Left ventricle myocardium superior (tissue), 1 donor: Measurements from ENCODE around the gene PPP1R12C. TPM values are rescaled to one million over a fixed set of nuclear protein-coding genes. Genes with fewer than 3 reads are reported as not detected.
A peak's percentile ranks its signal among the peaks of the same experiment; 100 is the strongest.

Source experiments
- ATAC-seq: fragments of 200-7000 bp; cut with Tn5 transposase; one replicate; pipeline ENCODE4 v1.9.1; 2020; ENCODE audit warnings: mild to moderate bottlenecking, moderate library complexity
- DNase-seq: peaks from one replicate; pipeline ENCODE4 v3.0.0-alpha.2; 2020
- intact Hi-C: fragments of 100-400 bp; cut with micrococcal nuclease; formaldehyde crosslinking; loops from one replicate; pipeline ENCODE4 v1.11.0; 2022
- total RNA-seq: library from RNA; stranded (reverse); fragmentation: NEBNext Ultra II Directional; extraction: Animal tissue kit (Norgen Biotek cat#: 25700); gene quantifications from one replicate; pipeline ENCODE4 v1.2.1, GENCODE V29; 2021
- donor health status: DM: no; HTN: yes; CAD: no; lungs with severe emphysema.

Gene PPP1R12C
- total RNA-seq, 1 donor from 2014 or later, result 141 TPM

- peak; percentile 56 for ATAC-seq
- peak; percentile 60 for DNase-seq
- intact Hi-C loops, result no loop called here
These were observed 31.9 kb upstream of the PPP1R12C start, which contains the start of gene TNNT1 for GRCh38 chr19:55149078-55150003. TSS of gene TNNT1 (minus strand) at chr19:55149206. CDS start at chr19:55147157, 2,049 bp downstream.

GRCh38 chr19:55147545-55148251, 30.3 kb upstream of the PPP1R12C start:
- DNase-seq (no peak), ATAC-seq (peak; percentile 0)
- intact Hi-C loops, result no loop called here

- ATAC-seq (peak; percentile 6), DNase-seq (no peak)
- intact Hi-C loops, result no loop called here
These were observed 29.4 kb upstream of the PPP1R12C start for GRCh38 chr19:55146705-55147273.

- no peak for DNase-seq
- intact Hi-C loops, result no loop called here
These were observed 28.8 kb upstream of the PPP1R12C start for GRCh38 chr19:55146078-55146704.

GRCh38 chr19:55145232-55145631, 27.8 kb upstream of the PPP1R12C start:
- no peak for ATAC-seq
- DNase-seq, result no peak
- intact Hi-C loops, result no loop called here

More at GRCh38 chr19:55146078-55146704, 28.8 kb upstream of the PPP1R12C start:
- ATAC-seq, result no peak

- ATAC-seq (peak; percentile 5), DNase-seq (no peak)
- intact Hi-C loops, result no loop called here
These were observed 24.3 kb upstream of the PPP1R12C start for GRCh38 chr19:55141696-55142095.

- no peak for DNase-seq
- intact Hi-C loops, result no loop called here
- no peak for ATAC-seq
These were observed 20.5 kb upstream of the PPP1R12C start for GRCh38 chr19:55137915-55138314.

GRCh38 chr19:55136399-55137102, 19.1 kb upstream of the PPP1R12C start:
- ATAC-seq (no peak), DNase-seq (no peak)
- intact Hi-C loops, result no loop called here

GRCh38 chr19:55134736-55135135, 17.3 kb upstream of the PPP1R12C start:
- intact Hi-C loops, result no loop called here
- ATAC-seq (no peak), DNase-seq (no peak)

GRCh38 chr19:55133639-55134444, 16.4 kb upstream of the PPP1R12C start:
- intact Hi-C loops, result no loop called here
- no peak for ATAC-seq
- DNase-seq, result no peak

GRCh38 chr19:55132453-55133129, 15.2 kb upstream of the PPP1R12C start:
- intact Hi-C loops, result no loop called here
- no peak for DNase-seq
- peak; percentile 9 for ATAC-seq

GRCh38 chr19:55131421-55131820, 14.0 kb upstream of the PPP1R12C start:
- intact Hi-C loops, result no loop called here
- ATAC-seq, result no peak

GRCh38 chr19:55119053-55119452, 1.6 kb upstream of the PPP1R12C start:
- ATAC-seq (no peak), DNase-seq (no peak)
- intact Hi-C loops, result no loop called here

More at GRCh38 chr19:55131421-55131820, 14.0 kb upstream of the PPP1R12C start:
- DNase-seq, result no peak

GRCh38 chr19:55118401-55118991, 1.1 kb upstream of the PPP1R12C start:
- DNase-seq (peak; percentile 70), ATAC-seq (peak; percentile 27)
- intact Hi-C loops, result no loop called here

GRCh38 chr19:55117663-55118391, 390 bp upstream of the PPP1R12C start:
- intact Hi-C loops, result no loop called here
- ATAC-seq, result peak; percentile 76
- peak; percentile 100 for DNase-seq

GRCh38 chr19:55116232-55116858, 1.1 kb downstream of the PPP1R12C start:
- ATAC-seq (peak; percentile 27), DNase-seq (peak; percentile 78)
- intact Hi-C loops, result no loop called here
